Measurements from ENCODE around the gene EVX1.

EVX1 gene

GRCh38 chr7:27242555-27243339 lies at the start of gene EVX1:
EVX1 (plus strand) TSS chr7:27242802; CDS start chr7:27243031, 229 bp downstream.
- peak within 1 kb of the TSS; percentile 73; the same call in 1 of the 2 replicates for H3K27ac ChIP-seq
- TF ChIP-seq CTCF (conservative IDR thresholded peaks at IDR 0.05), result no peak

GRCh38 chr7:27193335-27194001 lies 49.1 kb upstream of the EVX1 start:
- peak overlapping the region; percentile 98 for H3K27ac ChIP-seq
- no peak for TF ChIP-seq CTCF (conservative IDR thresholded peaks at IDR 0.05)

- TF ChIP-seq CTCF (conservative IDR thresholded peaks at IDR 0.05), result no peak
- peak overlapping the region; percentile 98 for H3K27ac ChIP-seq
Observed at GRCh38 chr7:27194002-27194352, 48.6 kb upstream of the EVX1 start.

GRCh38 chr7:27194686-27195379 lies 47.8 kb upstream of the EVX1 start:
- TF ChIP-seq CTCF (conservative IDR thresholded peaks at IDR 0.05), result no peak
- peak overlapping the region; percentile 98 for H3K27ac ChIP-seq

GRCh38 chr7:27196287-27196767 lies 46.3 kb upstream of the EVX1 start:
- H3K27ac ChIP-seq, result peak overlapping the region; percentile 98
- TF ChIP-seq CTCF (conservative IDR thresholded peaks at IDR 0.05), result peak; percentile 80

GRCh38 chr7:27197137-27198042 lies 45.2 kb upstream of the EVX1 start:
- H3K27ac ChIP-seq, result peak overlapping the region; percentile 98
- no peak for TF ChIP-seq CTCF (conservative IDR thresholded peaks at IDR 0.05)

Data from VCaP (cell line).